H9 (cell line): ENCODE results near the gene GABBR2. TPM values are rescaled to one million over a fixed set of nuclear protein-coding genes. Genes with fewer than 3 reads are reported as not detected.

Experiments
- DNase-seq: peaks from one replicate; pipeline ENCODE4 v3.0.0-alpha.2; 2017
- H2AFZ ChIP-seq: one replicate; pipeline ENCODE4 v1.6.1; 2013; ENCODE audit warnings: mild to moderate bottlenecking, low read length, control low read depth, moderate library complexity
- H2AK5ac ChIP-seq: 2 replicates; pipeline ENCODE4 v1.6.1; 2013; ENCODE audit warnings: low read length, control low read depth, mixed read lengths; ENCODE audit not compliant: insufficient read length
- H2BK120ac ChIP-seq: one replicate; pipeline ENCODE4 v1.6.1; 2013; ENCODE audit warnings: low read depth, mild to moderate bottlenecking, low read length, control low read depth, inconsistent platforms; ENCODE audit not compliant: poor library complexity, severe bottlenecking
- H2BK12ac ChIP-seq: 2 replicates; pipeline ENCODE4 v1.6.1; 2013; ENCODE audit warnings: low read length, control low read depth, mixed read lengths, low read depth; ENCODE audit not compliant: insufficient read length
- H2BK15ac ChIP-seq: 2 replicates; pipeline ENCODE4 v1.6.1; 2013; ENCODE audit warnings: low read depth, low read length, control low read depth
- H2BK20ac ChIP-seq: one replicate; pipeline ENCODE4 v1.6.1; 2013; ENCODE audit warnings: low read depth, mild to moderate bottlenecking, low read length, control low read depth, inconsistent platforms; ENCODE audit not compliant: poor library complexity, severe bottlenecking
- H2BK5ac ChIP-seq: 2 replicates; pipeline ENCODE4 v1.6.1; 2013; ENCODE audit warnings: low read length, control low read depth, mixed read lengths; ENCODE audit not compliant: insufficient read length
- H3K14ac ChIP-seq: 2 replicates; pipeline ENCODE4 v1.6.1; 2013; ENCODE audit warnings: low read length, control low read depth; ENCODE audit not compliant: insufficient read depth
- H3K18ac ChIP-seq: 2 replicates; pipeline ENCODE4 v1.6.1; 2013; ENCODE audit warnings: low read depth, mild to moderate bottlenecking, mixed read lengths, low read length, control low read depth; ENCODE audit not compliant: insufficient read length
- H3K23ac ChIP-seq: 2 replicates; pipeline ENCODE4 v1.6.1; 2013; ENCODE audit warnings: low read length, control low read depth, mixed read lengths, low read depth; ENCODE audit not compliant: insufficient read length
- H3K23me2 ChIP-seq: 2 replicates; pipeline ENCODE4 v1.6.1; 2013; ENCODE audit warnings: low read depth, mild to moderate bottlenecking, mixed read lengths, low read length, control low read depth; ENCODE audit not compliant: insufficient read length, poor library complexity, severe bottlenecking
- H3K27ac ChIP-seq: 2 replicates; pipeline ENCODE4 v1.5.1; 2013; ENCODE audit warnings: low read length, control low read depth, mixed read lengths, low read depth; ENCODE audit not compliant: insufficient read length
- H3K27me3 ChIP-seq: 2 replicates; pipeline ENCODE4 v1.6.1; 2013; ENCODE audit warnings: low read length, control low read depth, inconsistent platforms; ENCODE audit not compliant: insufficient read depth
- H3K4ac ChIP-seq: 2 replicates; pipeline ENCODE4 v1.6.1; 2013; ENCODE audit warnings: low read depth, mild to moderate bottlenecking, control low read depth, inconsistent platforms, low read length, moderate library complexity
- H3K4me1 ChIP-seq: 2 replicates; pipeline ENCODE4 v1.6.1; 2013; ENCODE audit warnings: low read length, control low read depth, inconsistent platforms; ENCODE audit not compliant: insufficient read depth
- H3K4me2 ChIP-seq: 2 replicates; pipeline ENCODE4 v1.6.1; 2013; ENCODE audit warnings: low read length, control low read depth, mixed read lengths; ENCODE audit not compliant: insufficient read length, insufficient read depth
- H3K56ac ChIP-seq: 2 replicates; pipeline ENCODE4 v1.6.1; 2013; ENCODE audit warnings: low read depth, mild to moderate bottlenecking, mixed read lengths, low read length, control low read depth; ENCODE audit not compliant: insufficient read length
- H3K79me1 ChIP-seq: 2 replicates; pipeline ENCODE4 v1.6.1; 2013; ENCODE audit warnings: low read depth, mild to moderate bottlenecking, moderate library complexity, low read length, control low read depth, inconsistent platforms; ENCODE audit not compliant: insufficient read depth, poor library complexity, severe bottlenecking
- H3K79me2 ChIP-seq: 2 replicates; pipeline ENCODE4 v1.6.1; 2013; ENCODE audit warnings: low read length, control low read depth, inconsistent platforms; ENCODE audit not compliant: insufficient read depth
- H3K9ac ChIP-seq: 2 replicates; pipeline ENCODE4 v1.6.1; 2013; ENCODE audit warnings: low read length, control low read depth, mixed read lengths; ENCODE audit not compliant: insufficient read length; ENCODE audit errors: extremely low read depth
- H3K9me3 ChIP-seq: one replicate; pipeline ENCODE4 v1.6.1; 2013; ENCODE audit warnings: low read depth, low read length, inconsistent platforms; ENCODE audit not compliant: control insufficient read depth
- H3T11ph ChIP-seq: one replicate; pipeline ENCODE4 v1.6.1; 2013; ENCODE audit warnings: mild to moderate bottlenecking, low read length, control low read depth, inconsistent platforms
- H4K20me1 ChIP-seq: one replicate; pipeline ENCODE4 v1.6.1; 2013; ENCODE audit not compliant: control insufficient read depth, insufficient read length, insufficient read depth
- H4K5ac ChIP-seq: 2 replicates; pipeline ENCODE4 v1.6.1; 2013; ENCODE audit warnings: low read depth, mild to moderate bottlenecking, mixed read lengths, low read length, control low read depth; ENCODE audit not compliant: insufficient read length
- H4K8ac ChIP-seq: replicated peaks from 2 replicates; pipeline ENCODE4 v1.6.1; 2013; ENCODE audit warnings: low read length, control low read depth, mixed read lengths, low read depth; ENCODE audit not compliant: insufficient read length
- H4K91ac ChIP-seq: 2 replicates; pipeline ENCODE4 v1.6.1; 2013; ENCODE audit warnings: low read depth, mild to moderate bottlenecking, moderate library complexity, mixed read lengths, low read length, control low read depth; ENCODE audit not compliant: insufficient read length
- H3K27ac Mint-ChIP-seq, 3 experiments: 2 replicates in 2 of 3; 3 replicates in 1 of 3; pipeline ENCODE4 v1.8.0; 2020 to 2021; ENCODE audit warnings: mixed read lengths in 3 of 3, mild to moderate bottlenecking in 1 of 3, moderate library complexity in 1 of 3
- H3K27me3 Mint-ChIP-seq: 2 replicates; pipeline ENCODE4 v1.8.0; 2021; ENCODE audit warnings: low read depth, mild to moderate bottlenecking, moderate library complexity, mixed read lengths
- H3K36me3 Mint-ChIP-seq, 3 experiments: 2 replicates in 2 of 3; 3 replicates in 1 of 3; pipeline ENCODE4 v1.8.0; 2020 to 2021; ENCODE audit warnings: low read depth in 3 of 3, mixed read lengths in 3 of 3; ENCODE audit not compliant: insufficient read depth in 1 of 3
- H3K4me1 Mint-ChIP-seq, 2 experiments: 2 replicates each; pipeline ENCODE4 v1.8.0; 2020; ENCODE audit warnings: mixed read lengths in 2 of 2
- H3K4me3 Mint-ChIP-seq, 2 experiments: 2 replicates in 1 of 2; 3 replicates in 1 of 2; pipeline ENCODE4 v1.8.0; 2020 to 2021; ENCODE audit warnings: mild to moderate bottlenecking in 2 of 2, mixed read lengths in 2 of 2, moderate library complexity in 1 of 2
- H3K9me3 Mint-ChIP-seq, 2 experiments: 2 replicates in 1 of 2; 3 replicates in 1 of 2; pipeline ENCODE4 v1.8.0; 2020; ENCODE audit warnings: mild to moderate bottlenecking in 2 of 2, mixed read lengths in 2 of 2, moderate library complexity in 1 of 2
- WGBS: extraction: QIAGEN DNeasy Blood & Tissue Kit; methylation state at CpG from one replicate; pipeline ENCODE4 v1.1.7; 2013; ENCODE audit warnings: missing lambda C conversion rate, low lambda C conversion rate, mixed read lengths; ENCODE audit not compliant: insufficient read length; ENCODE audit errors: extremely low coverage; 5-methylcytosine and 5-hydroxymethylcytosine counted together
- total RNA-seq: library from RNA; stranded (reverse); gene quantifications from 2 replicates; pipeline ENCODE4 v1.2.1, GENCODE V29; 2021
- TF ChIP-seq, protein P1 (sequence below): fragments of 200-600 bp; sonication (generic); conservative IDR thresholded peaks from 3 replicates; pipeline ENCODE4 v1.8.0; 2021; ENCODE audit warnings: antibody characterized with exemption, mild to moderate bottlenecking

The GABBR2 gene
- total RNA-seq, 1 experiment from 2014 or later = 0.66 TPM

DNA sequence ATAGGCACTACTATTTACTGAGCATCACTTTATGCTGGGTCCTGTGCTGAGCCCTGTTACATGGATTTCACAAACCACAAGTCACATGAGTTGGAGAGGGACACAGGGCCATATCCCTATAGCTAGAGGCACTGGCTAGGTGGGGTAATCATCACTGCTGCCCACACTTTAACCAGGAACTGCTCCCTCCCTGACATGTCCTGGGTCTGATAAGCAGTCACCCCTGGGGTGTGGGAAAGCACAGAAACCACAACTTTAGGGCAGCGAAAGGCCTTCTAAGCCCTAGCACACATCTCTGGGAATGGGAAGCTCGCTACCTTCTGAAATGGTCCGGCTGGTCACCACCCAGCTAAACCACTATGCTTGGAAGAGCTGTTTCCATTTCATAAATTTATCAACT, 468.3 kb downstream of the GABBR2 start:
- no peak overlapping the region for H2BK120ac ChIP-seq
- no peak for DNase-seq
- H3K27me3 Mint-ChIP-seq = no peaks in the 10 kb centered on the region; the same call in 1 of the 2 replicates
- no peak overlapping the region for H3K27ac Mint-ChIP-seq
- no peaks in the 10 kb centered on the region for H3K79me1 ChIP-seq
- H3K9me3 ChIP-seq = no peaks in the 10 kb centered on the region
- H3K18ac ChIP-seq = no peak overlapping the region
- no peak overlapping the region for H3K56ac ChIP-seq
- H3K23ac ChIP-seq = no peak overlapping the region
- no peak overlapping the region for H3K9ac ChIP-seq
- no peak overlapping the region for H3K14ac ChIP-seq
- peaks cover 0 to 7% (median 0%) of the 10 kb centered on the region in 3 experiments; a peak in 2 of 7 replicates for H3K36me3 Mint-ChIP-seq
- no peak overlapping the region for H3K4me3 Mint-ChIP-seq
- H3K27ac ChIP-seq = no peak overlapping the region
- no peaks in the 10 kb centered on the region for H4K20me1 ChIP-seq
- no peak overlapping the region for H2AFZ ChIP-seq
- TF ChIP-seq, protein P1, sequence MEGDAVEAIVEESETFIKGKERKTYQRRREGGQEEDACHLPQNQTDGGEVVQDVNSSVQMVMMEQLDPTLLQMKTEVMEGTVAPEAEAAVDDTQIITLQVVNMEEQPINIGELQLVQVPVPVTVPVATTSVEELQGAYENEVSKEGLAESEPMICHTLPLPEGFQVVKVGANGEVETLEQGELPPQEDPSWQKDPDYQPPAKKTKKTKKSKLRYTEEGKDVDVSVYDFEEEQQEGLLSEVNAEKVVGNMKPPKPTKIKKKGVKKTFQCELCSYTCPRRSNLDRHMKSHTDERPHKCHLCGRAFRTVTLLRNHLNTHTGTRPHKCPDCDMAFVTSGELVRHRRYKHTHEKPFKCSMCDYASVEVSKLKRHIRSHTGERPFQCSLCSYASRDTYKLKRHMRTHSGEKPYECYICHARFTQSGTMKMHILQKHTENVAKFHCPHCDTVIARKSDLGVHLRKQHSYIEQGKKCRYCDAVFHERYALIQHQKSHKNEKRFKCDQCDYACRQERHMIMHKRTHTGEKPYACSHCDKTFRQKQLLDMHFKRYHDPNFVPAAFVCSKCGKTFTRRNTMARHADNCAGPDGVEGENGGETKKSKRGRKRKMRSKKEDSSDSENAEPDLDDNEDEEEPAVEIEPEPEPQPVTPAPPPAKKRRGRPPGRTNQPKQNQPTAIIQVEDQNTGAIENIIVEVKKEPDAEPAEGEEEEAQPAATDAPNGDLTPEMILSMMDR = no peak
- H3K23me2 ChIP-seq = no peaks in the 10 kb centered on the region
- no peak overlapping the region for H2BK12ac ChIP-seq
- no peak overlapping the region for H2BK15ac ChIP-seq
- H3K4ac ChIP-seq = no peak overlapping the region
- H2BK20ac ChIP-seq = no peak overlapping the region
- H3K79me2 ChIP-seq = no peaks in the 10 kb centered on the region
- no peak overlapping the region for H3T11ph ChIP-seq
- H4K5ac ChIP-seq = no peak overlapping the region
- H3K27me3 ChIP-seq = no peaks in the 10 kb centered on the region
- no peak overlapping the region for H4K91ac ChIP-seq
- no peaks in the 10 kb centered on the region for H3K4me1 ChIP-seq
- H3K9me3 Mint-ChIP-seq = no peaks in the 10 kb centered on the region
- H3K4me1 Mint-ChIP-seq = peaks cover 11 to 15% of the 10 kb centered on the region in 2 experiments
- no peak overlapping the region for H2BK5ac ChIP-seq
- no peak overlapping the region for H4K8ac ChIP-seq
- no peak overlapping the region for H3K4me2 ChIP-seq
- WGBS = no CpG with 5 or more reads among the region's 3 CpGs
- no peak overlapping the region for H2AK5ac ChIP-seq

Other genes with a start within 250 kb of the GABBR2 start
- 44.5 and 46.3 TPM in 2 replicates for gene ANKS6, start 87.6 kb upstream of the GABBR2 start, total RNA-seq
- gene GALNT12, start 98.7 kb upstream of the GABBR2 start, total RNA-seq = 18.0 and 18.5 TPM in 2 replicates
- 0.15 TPM in 1 of 2 replicates, not detected in the other for gene COL15A1, start 235.0 kb upstream of the GABBR2 start, total RNA-seq